ENCODE data around the gene FSTL4. TPM values are rescaled to one million over a fixed set of nuclear protein-coding genes. Genes with fewer than 3 reads are reported as not detected.
A peak's percentile ranks its signal among the peaks of the same experiment; 100 is the strongest.

FSTL4 gene
- total RNA-seq, 1 experiment from 2014 or later, result not detected

DNA sequence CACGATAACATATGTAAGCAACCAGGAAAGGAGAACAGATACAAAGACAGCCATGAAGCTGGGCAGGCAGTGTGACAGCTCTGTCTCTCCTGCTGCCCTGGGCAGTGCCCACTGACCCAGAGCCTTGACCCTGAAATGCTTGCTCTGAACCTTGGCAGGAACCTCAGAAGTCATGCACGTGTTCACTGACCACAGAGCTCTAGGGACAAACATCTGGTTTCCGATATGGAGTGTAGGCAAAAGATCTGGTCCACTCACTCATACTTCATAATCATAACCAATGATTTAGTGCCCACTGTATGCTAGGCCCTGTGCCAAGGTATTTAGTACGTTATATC is 102.6 kb downstream of the FSTL4 start:
- no TSS peak for BruUV-seq (replicated peaks)
- Histone ChIP-seq H3K4me1 (replicated peaks; ENCODE audit: insufficient read depth) (peaks cover 36% of the 10 kb centered on the region), H3K9me2 (ENCODE audit: insufficient read depth) (no peaks in the 10 kb centered on the region), H3F3A (ENCODE audit: insufficient read depth, low read depth) (0 out of 2 replicates have a peak, but pooled peaks cover 7% of the 10 kb centered on the region), H3K36me3 (ENCODE audit: low read depth) (no peaks in the 10 kb centered on the region), H3K4me2 (peak overlapping the region; percentile 34; the same call in 1 of the 2 replicates), H3K9me3 (ENCODE audit: insufficient read depth, low read depth) (no peaks in the 10 kb centered on the region), H3K27me3 (ENCODE audit: insufficient read depth, low read depth) (no peaks in the 10 kb centered on the region), H3K4me3 (no peak overlapping the region), H4K20me1 (ENCODE audit: insufficient read depth) (no peaks in the 10 kb centered on the region), H3K79me2 (ENCODE audit: low read depth) (no peaks in the 10 kb centered on the region), H3K27ac (peak overlapping the region; percentile 74; the same call in 1 of the 2 replicates), H2AFZ (no peak overlapping the region)
- ChIA-PET CTCF (no interaction called here), POLR2A (ENCODE audit: unreplicated experiment) (no interaction called here)
- TF ChIP-seq EZH2 (IDR thresholded peaks at IDR 0.05; ENCODE audit: low read depth), result no peak
- TF ChIP-seq, protein P1, sequence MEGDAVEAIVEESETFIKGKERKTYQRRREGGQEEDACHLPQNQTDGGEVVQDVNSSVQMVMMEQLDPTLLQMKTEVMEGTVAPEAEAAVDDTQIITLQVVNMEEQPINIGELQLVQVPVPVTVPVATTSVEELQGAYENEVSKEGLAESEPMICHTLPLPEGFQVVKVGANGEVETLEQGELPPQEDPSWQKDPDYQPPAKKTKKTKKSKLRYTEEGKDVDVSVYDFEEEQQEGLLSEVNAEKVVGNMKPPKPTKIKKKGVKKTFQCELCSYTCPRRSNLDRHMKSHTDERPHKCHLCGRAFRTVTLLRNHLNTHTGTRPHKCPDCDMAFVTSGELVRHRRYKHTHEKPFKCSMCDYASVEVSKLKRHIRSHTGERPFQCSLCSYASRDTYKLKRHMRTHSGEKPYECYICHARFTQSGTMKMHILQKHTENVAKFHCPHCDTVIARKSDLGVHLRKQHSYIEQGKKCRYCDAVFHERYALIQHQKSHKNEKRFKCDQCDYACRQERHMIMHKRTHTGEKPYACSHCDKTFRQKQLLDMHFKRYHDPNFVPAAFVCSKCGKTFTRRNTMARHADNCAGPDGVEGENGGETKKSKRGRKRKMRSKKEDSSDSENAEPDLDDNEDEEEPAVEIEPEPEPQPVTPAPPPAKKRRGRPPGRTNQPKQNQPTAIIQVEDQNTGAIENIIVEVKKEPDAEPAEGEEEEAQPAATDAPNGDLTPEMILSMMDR (conservative IDR thresholded peaks at IDR 0.05), result no peak
- DNase-seq, result no peak
- intact Hi-C loops (cut with micrococcal nuclease; ENCODE audit: unreplicated experiment), result no loop called here

DNA sequence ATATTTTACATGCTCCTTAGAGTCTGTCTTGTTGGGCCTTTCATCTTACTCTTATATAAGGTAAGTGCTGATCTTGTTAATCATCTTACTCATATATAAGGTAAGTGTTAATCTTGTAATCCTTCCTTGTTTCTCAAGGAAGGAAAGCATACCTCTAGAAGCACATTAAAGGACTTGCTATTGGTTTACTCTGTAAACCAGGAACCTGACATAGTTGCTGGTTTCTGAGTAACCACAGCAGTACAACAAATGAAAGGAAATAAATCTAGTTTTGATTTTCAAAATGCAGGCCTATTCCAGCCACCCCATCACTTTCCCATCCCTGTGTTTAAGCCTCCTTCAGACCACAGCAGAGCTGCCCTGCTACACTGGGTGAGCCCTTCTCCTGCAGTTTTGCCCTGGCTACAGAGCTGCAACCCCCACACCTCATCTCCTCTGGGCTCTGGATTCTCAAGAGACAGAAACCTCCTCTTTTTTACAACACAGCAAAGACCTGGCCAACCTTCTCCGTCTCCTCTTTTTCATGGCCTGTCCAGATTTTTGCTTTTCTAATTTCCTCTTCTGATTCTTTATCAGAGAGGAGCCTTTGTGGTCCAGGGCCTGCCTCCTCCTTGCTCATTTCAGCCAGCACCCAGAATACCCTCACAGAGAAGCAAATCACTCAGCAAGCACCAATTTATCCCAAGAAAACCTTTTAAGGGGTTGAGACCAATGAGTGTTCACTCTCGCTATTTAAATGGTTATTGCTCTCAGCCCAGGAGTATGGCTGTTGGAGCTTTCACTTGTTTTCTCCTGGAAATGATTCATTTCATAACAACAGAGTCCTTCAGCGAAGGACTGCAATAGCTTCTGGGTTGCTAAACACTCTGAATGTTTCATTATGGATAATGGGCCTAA is 103.2 kb downstream of the FSTL4 start:
- Histone ChIP-seq H3K9me2 (ENCODE audit: insufficient read depth) (no peaks in the 10 kb centered on the region), H3K79me2 (ENCODE audit: low read depth) (no peaks in the 10 kb centered on the region), H3K4me3 (no peak overlapping the region), H4K20me1 (ENCODE audit: insufficient read depth) (no peaks in the 10 kb centered on the region), H2AFZ (no peak overlapping the region), H3K27me3 (ENCODE audit: insufficient read depth, low read depth) (no peaks in the 10 kb centered on the region), H3K9me3 (ENCODE audit: insufficient read depth, low read depth) (no peaks in the 10 kb centered on the region), H3F3A (ENCODE audit: insufficient read depth, low read depth) (0 out of 2 replicates have a peak, but pooled peaks cover 7% of the 10 kb centered on the region), H3K36me3 (ENCODE audit: low read depth) (no peaks in the 10 kb centered on the region), H3K4me1 (replicated peaks; ENCODE audit: insufficient read depth) (peaks cover 36% of the 10 kb centered on the region), H3K4me2 (peak overlapping the region; percentile 34), H3K27ac (peak overlapping the region; percentile 74)
- intact Hi-C loops (cut with micrococcal nuclease; ENCODE audit: unreplicated experiment), result no loop called here
- BruUV-seq (replicated peaks), result no TSS peak
- ChIA-PET POLR2A (ENCODE audit: unreplicated experiment) (no interaction called here), CTCF (no interaction called here)
- peak in 1 of 2 experiments; percentile 94 for DNase-seq
- no peak for TF ChIP-seq EZH2 (IDR thresholded peaks at IDR 0.05; ENCODE audit: low read depth)
- TF ChIP-seq, protein P1 (conservative IDR thresholded peaks at IDR 0.05), result no peak

DNA sequence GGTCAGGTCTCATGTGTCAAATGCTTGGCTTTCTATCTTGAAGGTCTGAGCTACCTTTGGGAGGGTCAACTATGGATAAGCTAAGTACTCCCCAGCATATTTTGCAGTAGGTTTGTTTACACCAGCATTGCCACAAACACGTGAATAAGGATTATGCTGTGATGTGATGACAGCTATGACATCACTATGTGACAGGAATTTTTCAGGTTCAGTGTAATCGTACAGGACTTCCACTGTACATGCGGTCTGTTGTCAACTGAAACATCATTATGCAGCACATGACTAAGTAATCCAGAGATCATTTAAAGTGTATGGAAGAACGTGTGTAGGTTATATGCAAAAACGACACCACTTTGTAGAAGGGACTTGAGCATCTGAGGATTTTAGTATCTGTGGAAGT is 104.0 kb downstream of the FSTL4 start:
- no peaks in the 10 kb centered on the region for H3K79me2 ChIP-seq (ENCODE audit: low read depth)
- H3K27ac ChIP-seq, result peak overlapping the region; percentile 74
- H2AFZ ChIP-seq, result no peak overlapping the region
- no peak for DNase-seq
- no peaks in the 10 kb centered on the region for H3K9me2 ChIP-seq (ENCODE audit: insufficient read depth)
- TF ChIP-seq EZH2 (IDR thresholded peaks at IDR 0.05; ENCODE audit: low read depth), result no peak
- TF ChIP-seq, protein P1 (conservative IDR thresholded peaks at IDR 0.05), result no peak
- peaks cover 36% of the 10 kb centered on the region for H3K4me1 ChIP-seq (replicated peaks; ENCODE audit: insufficient read depth)
- no peaks in the 10 kb centered on the region for H3K36me3 ChIP-seq (ENCODE audit: low read depth)
- no peaks in the 10 kb centered on the region for H3K27me3 ChIP-seq (ENCODE audit: insufficient read depth, low read depth)
- H4K20me1 ChIP-seq (ENCODE audit: insufficient read depth), result no peaks in the 10 kb centered on the region
- no peak overlapping the region for H3K4me3 ChIP-seq
- POLR2A ChIA-PET (ENCODE audit: unreplicated experiment), result no interaction called here
- 0 out of 2 replicates have a peak, but pooled peaks cover 7% of the 10 kb centered on the region for H3F3A ChIP-seq (ENCODE audit: insufficient read depth, low read depth)
- intact Hi-C loops (cut with micrococcal nuclease; ENCODE audit: unreplicated experiment), result no loop called here
- CTCF ChIA-PET, result no interaction called here
- BruUV-seq (replicated peaks), result no TSS peak
- no peaks in the 10 kb centered on the region for H3K9me3 ChIP-seq (ENCODE audit: insufficient read depth, low read depth)
- no peak overlapping the region for H3K4me2 ChIP-seq
